Panc1 (cell line): ENCODE data around the gene RMP24.

Source experiments
- ATAC-seq: fragments of 200-7000 bp; cut with Tn5 transposase; 2 replicates; pipeline ENCODE4 v1.9.1; 2020; ENCODE audit warnings: mild to moderate bottlenecking, moderate library complexity
- BruUV-seq: library from RNA; stranded (reverse); fragments of 400-500 nt; replicated peaks from 2 replicates; lab custom pipeline; 2021; lab: Mats Ljungman, UMichigan
- CTCF ChIA-PET: fragments of 300-600 bp; sonication (Branson Sonifier 250); formaldehyde crosslinking; loops from one replicate; lab custom pipeline; 2022; ENCODE audit warnings: antibody characterized with exemption; lab: Charles Lee
- POLR2A ChIA-PET: fragments of 300-600 bp; sonication (Branson Sonifier 250); formaldehyde crosslinking; loops from one replicate; lab custom pipeline; 2022; ENCODE audit warnings: antibody characterized with exemption; lab: Charles Lee
- DNase-seq: peaks from one replicate; pipeline ENCODE4 v3.0.0-alpha.2; 2010; ENCODE audit warnings: low read depth, low spot score
- H3K27ac ChIP-seq: 2 replicates; pipeline ENCODE4 v1.5.1; 2011; ENCODE audit warnings: mild to moderate bottlenecking, low read length, inconsistent platforms
- H3K27me3 ChIP-seq: fragments of 200-500 bp; sonication (Bioruptor generic); 2 replicates; pipeline ENCODE4 v1.6.0; 2014; ENCODE audit warnings: low read length, inconsistent platforms; ENCODE audit not compliant: control insufficient read depth, insufficient read depth
- H3K36me3 ChIP-seq: fragments of 200-500 bp; sonication (Bioruptor generic); 2 replicates; pipeline ENCODE4 v1.5.1; 2014; ENCODE audit warnings: inconsistent platforms, mild to moderate bottlenecking, low read length, moderate library complexity; ENCODE audit not compliant: control insufficient read depth, insufficient read depth
- H3K4me1 ChIP-seq: 2 replicates; pipeline ENCODE4 v1.5.1; 2011; ENCODE audit warnings: inconsistent platforms, mild to moderate bottlenecking, low read length, moderate library complexity; ENCODE audit not compliant: control insufficient read depth, insufficient read depth
- H3K4me3 ChIP-seq, 2 experiments: 2 replicates each; pipeline ENCODE4 v1.5.1; 2011 to 2012; ENCODE audit warnings: low read depth in 2 of 2, low read length in 2 of 2, mild to moderate bottlenecking in 2 of 2, inconsistent platforms in 1 of 2, moderate library complexity in 1 of 2
- H3K9me3 ChIP-seq: fragments of 200-500 bp; sonication (Bioruptor generic); 2 replicates; pipeline ENCODE4 v1.5.1; 2014; ENCODE audit warnings: low read depth, mild to moderate bottlenecking, inconsistent platforms, low read length, moderate library complexity; ENCODE audit not compliant: control insufficient read depth, insufficient read depth
- POLR2AphosphoS5 ChIP-seq: IDR thresholded peaks from 2 replicates; pipeline ENCODE4 v1.6.1; 2012; ENCODE audit warnings: mild to moderate bottlenecking, low read depth, low read length, moderate library complexity
- SIN3A ChIP-seq: IDR thresholded peaks from 2 replicates; pipeline ENCODE4 v1.6.1; 2012; ENCODE audit warnings: low read depth, mild to moderate bottlenecking, low read length, moderate library complexity, borderline replicate concordance; ENCODE audit not compliant: insufficient read depth
- TCF7L2 ChIP-seq: IDR thresholded peaks from 2 replicates; pipeline ENCODE4 v1.6.1; 2011; ENCODE audit warnings: mild to moderate bottlenecking, low read depth, low read length, inconsistent platforms
- in situ Hi-C: cut with HindIII; loops from 2 replicates; pipeline ENCODE4 v1.10.0; 2016; ENCODE audit warnings: low sequenced_read_pairs, low pct_unique_long_range_greater_than_20kb
- intact Hi-C: fragments of 100-400 bp; cut with micrococcal nuclease; formaldehyde crosslinking; loops from one replicate; pipeline ENCODE4 v1.10.0; 2022; ENCODE audit not compliant: unreplicated experiment
- TF ChIP-seq, protein P1 (sequence below): fragments of 450-650 bp; IDR thresholded peaks from 2 replicates; pipeline ENCODE4 v1.5.1; 2017; ENCODE audit warnings: mild to moderate bottlenecking
- TF ChIP-seq, protein P2 (sequence below), 2 experiments: IDR thresholded peaks; 2 replicates each; pipeline ENCODE4 v1.6.1; 2011 to 2012; ENCODE audit warnings: low read depth in 2 of 2, control low read depth in 1 of 2, low read length in 1 of 2, mild to moderate bottlenecking in 1 of 2, moderate library complexity in 1 of 2; ENCODE audit not compliant: insufficient read depth in 1 of 2

RMP24 gene

DNA sequence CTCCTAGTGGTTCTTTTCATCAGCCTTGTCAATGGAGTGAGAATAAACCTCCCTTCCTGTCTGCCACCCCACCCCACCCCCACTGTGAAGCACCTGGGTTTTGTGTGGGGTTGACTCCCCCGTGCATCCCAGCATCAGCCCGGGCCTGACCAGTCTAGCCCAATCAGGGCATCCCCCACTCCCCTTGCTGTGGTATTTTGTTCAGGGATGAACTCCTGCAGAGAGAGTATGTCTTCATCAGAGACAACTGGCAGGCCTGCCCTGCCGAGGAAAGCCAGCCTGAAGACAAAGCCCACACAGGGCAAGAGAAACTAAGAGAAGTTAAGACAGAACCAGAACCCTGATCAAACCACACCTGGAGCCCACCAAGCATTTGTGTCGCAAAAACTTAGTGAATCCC lies 36.7 kb upstream of the RMP24 start:
- H3K4me3 ChIP-seq, result no peak overlapping the region
- ChIA-PET POLR2A (no interaction called here), CTCF (no interaction called here)
- DNase-seq (no peak), ATAC-seq (no peak)
- no peaks in the 10 kb centered on the region for H3K9me3 ChIP-seq
- H3K36me3 ChIP-seq, result no peaks in the 10 kb centered on the region; the same call in 1 of the 2 replicates
- no TSS peak for BruUV-seq
- TF ChIP-seq, protein P1, sequence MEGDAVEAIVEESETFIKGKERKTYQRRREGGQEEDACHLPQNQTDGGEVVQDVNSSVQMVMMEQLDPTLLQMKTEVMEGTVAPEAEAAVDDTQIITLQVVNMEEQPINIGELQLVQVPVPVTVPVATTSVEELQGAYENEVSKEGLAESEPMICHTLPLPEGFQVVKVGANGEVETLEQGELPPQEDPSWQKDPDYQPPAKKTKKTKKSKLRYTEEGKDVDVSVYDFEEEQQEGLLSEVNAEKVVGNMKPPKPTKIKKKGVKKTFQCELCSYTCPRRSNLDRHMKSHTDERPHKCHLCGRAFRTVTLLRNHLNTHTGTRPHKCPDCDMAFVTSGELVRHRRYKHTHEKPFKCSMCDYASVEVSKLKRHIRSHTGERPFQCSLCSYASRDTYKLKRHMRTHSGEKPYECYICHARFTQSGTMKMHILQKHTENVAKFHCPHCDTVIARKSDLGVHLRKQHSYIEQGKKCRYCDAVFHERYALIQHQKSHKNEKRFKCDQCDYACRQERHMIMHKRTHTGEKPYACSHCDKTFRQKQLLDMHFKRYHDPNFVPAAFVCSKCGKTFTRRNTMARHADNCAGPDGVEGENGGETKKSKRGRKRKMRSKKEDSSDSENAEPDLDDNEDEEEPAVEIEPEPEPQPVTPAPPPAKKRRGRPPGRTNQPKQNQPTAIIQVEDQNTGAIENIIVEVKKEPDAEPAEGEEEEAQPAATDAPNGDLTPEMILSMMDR, result no peak
- TF ChIP-seq SIN3A, result no peak
- TF ChIP-seq, protein P2, sequence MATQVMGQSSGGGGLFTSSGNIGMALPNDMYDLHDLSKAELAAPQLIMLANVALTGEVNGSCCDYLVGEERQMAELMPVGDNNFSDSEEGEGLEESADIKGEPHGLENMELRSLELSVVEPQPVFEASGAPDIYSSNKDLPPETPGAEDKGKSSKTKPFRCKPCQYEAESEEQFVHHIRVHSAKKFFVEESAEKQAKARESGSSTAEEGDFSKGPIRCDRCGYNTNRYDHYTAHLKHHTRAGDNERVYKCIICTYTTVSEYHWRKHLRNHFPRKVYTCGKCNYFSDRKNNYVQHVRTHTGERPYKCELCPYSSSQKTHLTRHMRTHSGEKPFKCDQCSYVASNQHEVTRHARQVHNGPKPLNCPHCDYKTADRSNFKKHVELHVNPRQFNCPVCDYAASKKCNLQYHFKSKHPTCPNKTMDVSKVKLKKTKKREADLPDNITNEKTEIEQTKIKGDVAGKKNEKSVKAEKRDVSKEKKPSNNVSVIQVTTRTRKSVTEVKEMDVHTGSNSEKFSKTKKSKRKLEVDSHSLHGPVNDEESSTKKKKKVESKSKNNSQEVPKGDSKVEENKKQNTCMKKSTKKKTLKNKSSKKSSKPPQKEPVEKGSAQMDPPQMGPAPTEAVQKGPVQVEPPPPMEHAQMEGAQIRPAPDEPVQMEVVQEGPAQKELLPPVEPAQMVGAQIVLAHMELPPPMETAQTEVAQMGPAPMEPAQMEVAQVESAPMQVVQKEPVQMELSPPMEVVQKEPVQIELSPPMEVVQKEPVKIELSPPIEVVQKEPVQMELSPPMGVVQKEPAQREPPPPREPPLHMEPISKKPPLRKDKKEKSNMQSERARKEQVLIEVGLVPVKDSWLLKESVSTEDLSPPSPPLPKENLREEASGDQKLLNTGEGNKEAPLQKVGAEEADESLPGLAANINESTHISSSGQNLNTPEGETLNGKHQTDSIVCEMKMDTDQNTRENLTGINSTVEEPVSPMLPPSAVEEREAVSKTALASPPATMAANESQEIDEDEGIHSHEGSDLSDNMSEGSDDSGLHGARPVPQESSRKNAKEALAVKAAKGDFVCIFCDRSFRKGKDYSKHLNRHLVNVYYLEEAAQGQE (IDR thresholded peaks at IDR 0.05; ENCODE audit: insufficient read depth in 1 of 2, low read depth in 2 of 2, low read length in 1 of 2), result no peak
- TF ChIP-seq POLR2AphosphoS5, result no peak
- TF ChIP-seq TCF7L2, result no peak
- no peaks in the 10 kb centered on the region for H3K27me3 ChIP-seq
- in situ Hi-C loops (no loop called here), intact Hi-C loops (no loop called here)
- peak overlapping the region; percentile 95 for H3K27ac ChIP-seq
- H3K4me1 ChIP-seq, result peaks cover 42% of the 10 kb centered on the region

DNA sequence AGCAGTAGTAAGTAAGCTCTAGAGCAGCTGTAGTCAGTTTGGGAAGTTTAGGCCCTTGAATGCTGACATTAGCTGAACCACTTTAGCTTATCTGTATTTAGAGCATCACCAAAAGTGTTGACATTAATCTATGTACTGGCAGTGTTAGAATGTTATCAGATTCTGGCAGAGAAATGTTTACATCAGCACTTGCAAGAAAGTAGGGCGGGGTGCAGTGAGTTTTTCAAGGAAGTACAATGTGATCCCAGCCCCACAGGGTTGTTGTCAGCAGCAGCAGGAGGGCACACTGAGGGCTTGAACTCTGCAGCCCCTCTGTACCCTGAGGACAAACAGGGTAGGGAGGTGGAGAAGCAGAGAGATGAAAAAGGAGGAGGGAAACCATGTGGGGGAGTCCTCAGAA lies 35.5 kb upstream of the RMP24 start:
- intact Hi-C loops (no loop called here), in situ Hi-C loops (no loop called here)
- Histone ChIP-seq H3K36me3 (no peaks in the 10 kb centered on the region; the same call in 1 of the 2 replicates), H3K27me3 (no peaks in the 10 kb centered on the region), H3K4me3 (no peak overlapping the region), H3K9me3 (no peaks in the 10 kb centered on the region), H3K4me1 (peaks cover 51% of the 10 kb centered on the region), H3K27ac (peak overlapping the region; percentile 95)
- DNase-seq (no peak), ATAC-seq (peak; percentile 51)
- CTCF ChIA-PET, result no interaction called here
- POLR2A ChIA-PET, result interaction anchor here (0.5 kb wide), 1 partner anchor 524 kb away, joined by 9 read pairs; no protein-coding TSS in a partner anchor
- no TSS peak for BruUV-seq
- TF ChIP-seq TCF7L2 (0 out of 2 replicates have a peak, but pooled peaks have one; percentile 33), SIN3A (no peak)
- TF ChIP-seq, protein P2 (IDR thresholded peaks at IDR 0.05; ENCODE audit: insufficient read depth in 1 of 2, low read depth in 2 of 2, low read length in 1 of 2), result no peak
- TF ChIP-seq, protein P1, result no peak
